Activated T-helper 17 cell treated with anti-CD3 and anti-CD28 coated beads, Interleukin-2, amount 50 U/mL, for 72 hours (primary cell): Measurements from ENCODE around the gene ZNF91. TPM values are rescaled to one million over a fixed set of nuclear protein-coding genes. Genes with fewer than 3 reads are reported as not detected.
A peak's percentile ranks its signal among the peaks of the same experiment; 100 is the strongest.
"Not testable (repeated sequence)": the region's sequence is repeated elsewhere in the genome, so short reads cannot be mapped to it uniquely, and the experiment has no call there.

Experiments
- ATAC-seq: fragments of 150-1000 bp; cut with Tn5 transposase; replicated peaks from 2 replicates; pipeline ENCODE4 v1.10.0; 2021; ENCODE audit warnings: mild to moderate bottlenecking, moderate library complexity
- H3K27ac Mint-ChIP-seq: one replicate; pipeline ENCODE4 v1.8.0; 2022; ENCODE audit warnings: mixed read lengths
- H3K27me3 Mint-ChIP-seq: one replicate; pipeline ENCODE4 v1.8.0; 2022; ENCODE audit warnings: mixed read lengths
- H3K36me3 Mint-ChIP-seq: one replicate; pipeline ENCODE4 v1.8.0; 2022; ENCODE audit warnings: low read depth, mild to moderate bottlenecking, mixed read lengths
- H3K4me1 Mint-ChIP-seq: one replicate; pipeline ENCODE4 v1.8.0; 2022; ENCODE audit warnings: mixed read lengths
- H3K4me3 Mint-ChIP-seq: one replicate; pipeline ENCODE4 v1.8.0; 2022; ENCODE audit warnings: mild to moderate bottlenecking, mixed read lengths
- H3K9me3 Mint-ChIP-seq: one replicate; pipeline ENCODE4 v1.8.0; 2022; ENCODE audit warnings: mixed read lengths
- total RNA-seq, 2 donors: library from RNA; stranded (reverse); gene quantifications; one replicate each; pipeline ENCODE4 v1.2.3, GENCODE V29; 2022

Gene ZNF91
- 10 to 100 TPM; 23.7 to 39.9 TPM for total RNA-seq

- Mint-ChIP-seq H3K4me3 (peak within 1 kb of the TSS; percentile 94), H3K27ac (peak within 1 kb of the TSS; percentile 96), H3K27me3 (no peaks in the 10 kb centered on the region), H3K36me3 (peaks cover 46% of the 10 kb centered on the region), H3K9me3 (no peaks in the 10 kb centered on the region), H3K4me1 (peaks cover 9% of the 10 kb centered on the region)
- peak; percentile 98 for ATAC-seq
These were observed at the start of gene ZNF91 for GRCh38 chr19:23395041-23395721. Gene ZNF91 (minus strand): TSS chr19:23395471. CDS start chr19:23395354, 117 bp downstream.

- H3K4me3 Mint-ChIP-seq, result no peak overlapping the region
- ATAC-seq, result no peak
- no peaks in the 10 kb centered on the region for H3K36me3 Mint-ChIP-seq
- no peak overlapping the region for H3K27ac Mint-ChIP-seq
- H3K4me1 Mint-ChIP-seq, result no peaks in the 10 kb centered on the region
- H3K9me3 Mint-ChIP-seq, result peaks cover 32% of the 10 kb centered on the region
- peaks cover 3% of the 10 kb centered on the region for H3K27me3 Mint-ChIP-seq
These were observed 45.5 kb upstream of the ZNF91 start for GRCh38 chr19:23440791-23441190.

GRCh38 chr19:23440207-23440606, 44.9 kb upstream of the ZNF91 start:
- no peaks in the 10 kb centered on the region for H3K36me3 Mint-ChIP-seq
- ATAC-seq, result no peak
- H3K9me3 Mint-ChIP-seq, result peaks cover 32% of the 10 kb centered on the region
- H3K27me3 Mint-ChIP-seq, result peaks cover 3% of the 10 kb centered on the region
- no peak overlapping the region for H3K27ac Mint-ChIP-seq
- H3K4me3 Mint-ChIP-seq, result no peak overlapping the region
- H3K4me1 Mint-ChIP-seq, result no peaks in the 10 kb centered on the region

GRCh38 chr19:23439623-23440022, 44.4 kb upstream of the ZNF91 start:
- H3K27me3 Mint-ChIP-seq, result peaks cover 3% of the 10 kb centered on the region
- peaks cover 35% of the 10 kb centered on the region for H3K9me3 Mint-ChIP-seq
- ATAC-seq, result no peak
- H3K27ac Mint-ChIP-seq, result no peak overlapping the region
- H3K36me3 Mint-ChIP-seq, result no peaks in the 10 kb centered on the region
- no peak overlapping the region for H3K4me3 Mint-ChIP-seq
- no peaks in the 10 kb centered on the region for H3K4me1 Mint-ChIP-seq

GRCh38 chr19:23437901-23438300, 42.6 kb upstream of the ZNF91 start:
- peaks cover 37% of the 10 kb centered on the region for H3K9me3 Mint-ChIP-seq
- H3K4me3 Mint-ChIP-seq, result no peak overlapping the region

GRCh38 chr19:23436944-23437343, 41.7 kb upstream of the ZNF91 start:
- H3K4me1 Mint-ChIP-seq, result no peaks in the 10 kb centered on the region
- no peak for ATAC-seq
- no peak overlapping the region for H3K4me3 Mint-ChIP-seq
- no peaks in the 10 kb centered on the region for H3K36me3 Mint-ChIP-seq
- no peak overlapping the region for H3K27ac Mint-ChIP-seq
- peaks cover 3% of the 10 kb centered on the region for H3K27me3 Mint-ChIP-seq
- peaks cover 37% of the 10 kb centered on the region for H3K9me3 Mint-ChIP-seq

More at GRCh38 chr19:23437901-23438300, 42.6 kb upstream of the ZNF91 start:
- H3K27me3 Mint-ChIP-seq, result peaks cover 3% of the 10 kb centered on the region
- no peak for ATAC-seq
- H3K4me1 Mint-ChIP-seq, result no peaks in the 10 kb centered on the region
- H3K27ac Mint-ChIP-seq, result no peak overlapping the region
- H3K36me3 Mint-ChIP-seq, result no peaks in the 10 kb centered on the region

- H3K27ac Mint-ChIP-seq, result no peak overlapping the region
- ATAC-seq, result no peak
- H3K27me3 Mint-ChIP-seq, result peaks cover 3% of the 10 kb centered on the region
- no peaks in the 10 kb centered on the region for H3K4me1 Mint-ChIP-seq
- H3K4me3 Mint-ChIP-seq, result no peak overlapping the region
- H3K36me3 Mint-ChIP-seq, result no peaks in the 10 kb centered on the region
- H3K9me3 Mint-ChIP-seq, result peaks cover 37% of the 10 kb centered on the region
These were observed 41.0 kb upstream of the ZNF91 start for GRCh38 chr19:23436318-23436717.

GRCh38 chr19:23420824-23421223, 25.6 kb upstream of the ZNF91 start:
- H3K36me3 Mint-ChIP-seq, result no peaks in the 10 kb centered on the region
- no peak overlapping the region for H3K4me3 Mint-ChIP-seq
- H3K4me1 Mint-ChIP-seq, result no peaks in the 10 kb centered on the region
- H3K27me3 Mint-ChIP-seq, result no peaks in the 10 kb centered on the region
- no peak overlapping the region for H3K27ac Mint-ChIP-seq
- no peaks in the 10 kb centered on the region for H3K9me3 Mint-ChIP-seq
- ATAC-seq, result no peak

- H3K27me3 Mint-ChIP-seq, H3K4me1 Mint-ChIP-seq, H3K36me3 Mint-ChIP-seq, H3K27ac Mint-ChIP-seq, H3K4me3 Mint-ChIP-seq, H3K9me3 Mint-ChIP-seq, ATAC-seq: not testable (repeated sequence)
These were observed 24.0 kb upstream of the ZNF91 start for GRCh38 chr19:23419261-23419660.

- Mint-ChIP-seq H3K36me3 (no peaks in the 10 kb centered on the region), H3K4me3 (peak overlapping the region; percentile 63), H3K9me3 (no peaks in the 10 kb centered on the region), H3K27ac (no peak overlapping the region), H3K4me1 (no peaks in the 10 kb centered on the region), H3K27me3 (peaks cover 3% of the 10 kb centered on the region)
- peak; percentile 59 for ATAC-seq
These were observed 20.4 kb upstream of the ZNF91 start for GRCh38 chr19:23415561-23416191.

GRCh38 chr19:23415034-23415433, 19.8 kb upstream of the ZNF91 start:
- H3K4me3 Mint-ChIP-seq, result peak overlapping the region; percentile 63
- no peaks in the 10 kb centered on the region for H3K9me3 Mint-ChIP-seq
- no peaks in the 10 kb centered on the region for H3K36me3 Mint-ChIP-seq
- ATAC-seq, result peak; percentile 28
- no peak overlapping the region for H3K27ac Mint-ChIP-seq
- no peaks in the 10 kb centered on the region for H3K4me1 Mint-ChIP-seq
- peaks cover 3% of the 10 kb centered on the region for H3K27me3 Mint-ChIP-seq

GRCh38 chr19:23410155-23410554, 14.9 kb upstream of the ZNF91 start:
- H3K27ac Mint-ChIP-seq, result no peak overlapping the region
- H3K4me3 Mint-ChIP-seq, result no peak overlapping the region
- H3K9me3 Mint-ChIP-seq, result no peaks in the 10 kb centered on the region
- no peaks in the 10 kb centered on the region for H3K4me1 Mint-ChIP-seq
- ATAC-seq, result no peak
- H3K36me3 Mint-ChIP-seq, result no peaks in the 10 kb centered on the region
- H3K27me3 Mint-ChIP-seq, result peaks cover 3% of the 10 kb centered on the region

- no peaks in the 10 kb centered on the region for H3K9me3 Mint-ChIP-seq
- H3K27ac Mint-ChIP-seq, result no peak overlapping the region
- no peaks in the 10 kb centered on the region for H3K36me3 Mint-ChIP-seq
- no peak for ATAC-seq
- H3K27me3 Mint-ChIP-seq, result peaks cover 2% of the 10 kb centered on the region
- H3K4me3 Mint-ChIP-seq, result no peak overlapping the region
- no peaks in the 10 kb centered on the region for H3K4me1 Mint-ChIP-seq
These were observed 14.2 kb upstream of the ZNF91 start for GRCh38 chr19:23409392-23410048.

GRCh38 chr19:23407616-23408133, 12.4 kb upstream of the ZNF91 start:
- Mint-ChIP-seq H3K4me3 (no peak overlapping the region), H3K4me1 (no peaks in the 10 kb centered on the region), H3K27ac (no peak overlapping the region), H3K9me3 (no peaks in the 10 kb centered on the region), H3K27me3 (no peaks in the 10 kb centered on the region), H3K36me3 (no peaks in the 10 kb centered on the region)
- no peak for ATAC-seq

- Mint-ChIP-seq H3K4me1 (no peaks in the 10 kb centered on the region), H3K36me3 (no peaks in the 10 kb centered on the region), H3K27me3 (no peaks in the 10 kb centered on the region), H3K4me3 (no peak overlapping the region), H3K9me3 (no peaks in the 10 kb centered on the region), H3K27ac (no peak overlapping the region)
- no peak for ATAC-seq
These were observed 11.4 kb upstream of the ZNF91 start for GRCh38 chr19:23406721-23407120.
